HG03139 (cell line): ENCODE measurements around the gene SBSN.

Source experiments
- ATAC-seq: cut with Tn5 transposase; IDR thresholded peaks from one replicate; pipeline ENCODE4 v1.9.1; 2021; ENCODE audit not compliant: unreplicated experiment

Gene SBSN, protein sequence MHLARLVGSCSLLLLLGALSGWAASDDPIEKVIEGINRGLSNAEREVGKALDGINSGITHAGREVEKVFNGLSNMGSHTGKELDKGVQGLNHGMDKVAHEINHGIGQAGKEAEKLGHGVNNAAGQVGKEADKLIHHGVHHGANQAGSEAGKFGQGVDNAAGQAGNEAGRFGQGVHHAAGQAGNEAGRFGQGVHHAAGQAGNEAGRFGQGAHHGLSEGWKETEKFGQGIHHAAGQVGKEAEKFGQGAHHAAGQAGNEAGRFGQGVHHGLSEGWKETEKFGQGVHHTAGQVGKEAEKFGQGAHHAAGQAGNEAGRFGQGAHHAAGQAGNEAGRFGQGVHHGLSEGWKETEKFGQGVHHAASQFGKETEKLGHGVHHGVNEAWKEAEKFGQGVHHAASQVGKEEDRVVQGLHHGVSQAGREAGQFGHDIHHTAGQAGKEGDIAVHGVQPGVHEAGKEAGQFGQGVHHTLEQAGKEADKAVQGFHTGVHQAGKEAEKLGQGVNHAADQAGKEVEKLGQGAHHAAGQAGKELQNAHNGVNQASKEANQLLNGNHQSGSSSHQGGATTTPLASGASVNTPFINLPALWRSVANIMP

GRCh38 chr19:35528218-35529038, at the start of gene SBSN:
Gene SBSN (minus strand): TSS chr19:35528311. CDS start chr19:35528281, 30 bp downstream.
- no peak for ATAC-seq

GRCh38 chr19:35571406-35571965, 43.4 kb upstream of the SBSN start:
- no peak for ATAC-seq

GRCh38 chr19:35569281-35569781, 41.2 kb upstream of the SBSN start:
- ATAC-seq, result no peak

GRCh38 chr19:35566738-35567137, 38.6 kb upstream of the SBSN start:
- no peak for ATAC-seq

GRCh38 chr19:35565016-35565856, 37.1 kb upstream of the SBSN start:
- ATAC-seq, result no peak

- ATAC-seq, result no peak
These were observed 35.2 kb upstream of the SBSN start, which contains the start of gene ATP4A for GRCh38 chr19:35563207-35563829. Gene ATP4A (minus strand): TSS chr19:35563658. CDS start chr19:35563629, 29 bp downstream.

- no peak for ATAC-seq
These were observed 34.7 kb upstream of the SBSN start for GRCh38 chr19:35562776-35563175.

DNA sequence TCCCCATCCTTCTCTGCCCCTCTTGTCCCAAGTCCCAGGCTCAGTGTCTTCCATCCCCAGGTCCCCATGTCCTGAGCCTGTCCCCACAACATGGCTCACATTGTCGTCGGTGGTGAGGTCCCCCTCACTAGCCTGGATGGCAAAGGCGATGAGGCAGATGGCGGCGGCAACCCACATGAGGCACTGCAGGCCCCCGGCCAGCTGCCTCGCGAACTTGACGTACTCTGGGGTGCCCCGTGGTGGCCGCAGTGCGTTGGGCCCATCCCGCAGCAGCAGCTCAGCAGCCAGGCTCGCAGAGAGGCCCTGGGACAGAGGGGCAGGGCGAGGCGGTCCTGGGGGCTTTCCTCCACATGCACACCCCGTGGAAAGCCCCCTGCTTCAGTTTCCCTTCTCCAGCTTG, 34.2 kb upstream of the SBSN start:
- no peak for ATAC-seq

DNA sequence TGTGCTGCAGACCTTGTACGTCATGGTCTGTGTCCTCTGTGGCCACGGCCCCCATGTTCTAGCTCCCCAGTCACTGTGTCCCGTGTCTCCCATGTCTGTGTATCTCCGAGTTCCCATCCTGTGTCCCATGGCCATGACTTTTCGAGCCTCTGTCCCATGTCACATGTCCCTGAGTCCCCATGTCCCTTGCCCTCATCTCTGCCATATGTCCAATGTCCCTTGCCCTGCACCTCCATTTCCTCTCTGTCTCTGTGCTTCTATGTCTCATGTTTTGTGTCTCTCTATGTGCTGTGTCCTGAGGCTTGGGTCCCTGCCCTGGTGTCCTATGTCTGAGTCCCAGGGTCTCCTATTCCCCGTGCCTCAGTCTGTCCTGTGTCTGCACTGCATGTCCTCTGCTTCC, 33.3 kb upstream of the SBSN start:
- ATAC-seq, result no peak

DNA sequence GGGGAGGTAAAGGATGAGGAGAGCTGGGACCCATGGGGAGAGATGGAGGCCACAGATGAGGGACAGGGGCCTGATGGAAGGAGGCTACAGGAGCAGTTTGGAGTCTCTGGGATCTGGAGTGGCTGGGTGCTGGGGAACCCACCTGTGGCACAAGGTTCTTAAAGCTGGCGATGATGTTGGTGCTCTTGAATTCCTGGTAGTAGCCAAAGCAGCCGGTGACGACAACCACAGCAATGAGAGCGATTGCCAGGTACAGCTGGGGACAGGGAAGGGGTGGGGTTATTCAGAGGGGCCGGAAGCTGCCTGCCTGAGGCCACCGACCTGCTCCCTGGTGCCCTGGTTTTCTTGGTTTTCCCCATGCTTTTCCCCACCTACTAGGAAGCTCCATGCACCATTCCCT, 32.6 kb upstream of the SBSN start:
- ATAC-seq, result no peak

DNA sequence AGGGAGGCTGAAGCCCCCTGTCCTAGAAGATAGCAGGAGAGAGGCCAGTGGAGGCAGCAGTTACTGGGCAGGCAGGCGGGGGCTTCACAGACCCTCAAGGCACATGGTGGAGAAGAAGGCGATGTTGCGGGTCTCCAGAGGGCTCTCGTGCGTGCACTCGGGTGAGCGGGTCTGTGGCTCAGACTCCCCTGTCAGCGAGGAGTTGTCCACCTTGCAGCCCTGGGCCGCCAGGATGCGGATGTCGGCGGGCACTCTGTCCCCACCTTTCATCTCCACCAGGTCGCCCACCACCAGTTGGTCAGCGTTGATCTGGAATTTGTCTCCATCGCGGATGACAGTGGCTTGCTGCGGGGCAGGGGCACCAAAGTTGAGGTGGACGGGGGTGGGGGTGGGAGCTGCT, 32.2 kb upstream of the SBSN start:
- ATAC-seq, result no peak

GRCh38 chr19:35559781-35560180, 31.7 kb upstream of the SBSN start:
- no peak for ATAC-seq

DNA sequence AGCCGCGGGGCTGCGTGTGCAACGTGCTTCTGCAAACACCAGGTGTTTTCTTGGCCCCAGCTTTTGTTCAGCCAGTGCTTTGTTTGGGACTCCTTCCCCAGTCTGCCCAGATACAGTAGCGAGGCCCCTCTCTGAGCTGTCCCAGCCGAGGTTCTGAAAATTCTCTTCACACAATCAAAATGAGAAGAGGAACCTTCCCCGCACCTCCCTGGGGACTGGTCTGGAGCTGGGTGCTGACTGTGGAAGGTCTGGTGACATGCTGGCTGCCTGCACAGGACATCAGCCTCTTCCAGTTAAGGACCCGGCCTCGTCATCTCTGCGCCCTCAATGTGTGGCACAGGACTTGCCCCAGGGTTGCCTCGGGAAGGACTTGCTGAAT, 31.2 kb upstream of the SBSN start:
- no peak for ATAC-seq

DNA sequence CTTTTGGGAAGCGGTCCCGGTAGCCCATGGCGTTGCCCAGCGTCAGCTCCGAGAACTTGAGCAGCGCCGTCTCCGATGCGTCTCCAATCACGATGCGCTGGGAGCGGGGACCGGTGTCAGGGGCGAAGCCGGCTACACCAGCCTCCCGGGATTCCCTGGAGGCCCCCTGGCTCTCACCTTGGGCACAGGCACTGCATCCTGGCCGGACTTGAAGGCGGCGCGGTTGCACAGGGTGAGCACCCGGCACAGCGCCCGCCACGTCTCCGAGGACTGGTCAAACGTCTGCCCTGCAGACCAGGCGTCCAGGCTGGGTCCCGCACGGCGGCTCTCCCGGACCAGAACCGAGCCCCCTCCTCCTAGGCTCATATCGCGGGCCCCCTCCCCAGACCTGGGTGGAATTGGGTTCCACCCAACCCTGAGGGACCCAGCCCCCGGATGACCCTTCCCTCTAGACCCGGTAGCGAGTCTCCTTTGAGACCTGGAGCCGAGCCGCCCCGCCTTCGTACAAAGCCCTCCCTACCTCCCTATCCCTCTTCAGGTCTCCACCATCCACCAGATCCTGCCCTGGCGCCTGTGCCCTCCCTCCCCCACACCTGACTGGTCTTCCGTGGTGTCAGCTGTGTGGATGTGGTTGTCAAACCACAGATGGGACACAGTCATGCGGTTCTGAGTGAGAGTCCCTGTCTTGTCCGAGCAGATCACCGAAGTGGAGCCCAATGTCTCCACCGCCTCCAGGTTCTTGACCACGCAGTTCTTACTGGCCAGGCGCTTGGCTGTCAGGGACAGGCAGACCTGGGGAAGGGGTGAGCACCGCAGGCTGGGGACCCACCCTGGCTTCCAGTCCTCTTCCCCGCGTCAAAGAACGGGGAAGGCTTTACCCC, 30.5 kb upstream of the SBSN start:
- no peak for ATAC-seq

GRCh38 chr19:35557539-35558399, 29.7 kb upstream of the SBSN start:
- no peak for ATAC-seq

DNA sequence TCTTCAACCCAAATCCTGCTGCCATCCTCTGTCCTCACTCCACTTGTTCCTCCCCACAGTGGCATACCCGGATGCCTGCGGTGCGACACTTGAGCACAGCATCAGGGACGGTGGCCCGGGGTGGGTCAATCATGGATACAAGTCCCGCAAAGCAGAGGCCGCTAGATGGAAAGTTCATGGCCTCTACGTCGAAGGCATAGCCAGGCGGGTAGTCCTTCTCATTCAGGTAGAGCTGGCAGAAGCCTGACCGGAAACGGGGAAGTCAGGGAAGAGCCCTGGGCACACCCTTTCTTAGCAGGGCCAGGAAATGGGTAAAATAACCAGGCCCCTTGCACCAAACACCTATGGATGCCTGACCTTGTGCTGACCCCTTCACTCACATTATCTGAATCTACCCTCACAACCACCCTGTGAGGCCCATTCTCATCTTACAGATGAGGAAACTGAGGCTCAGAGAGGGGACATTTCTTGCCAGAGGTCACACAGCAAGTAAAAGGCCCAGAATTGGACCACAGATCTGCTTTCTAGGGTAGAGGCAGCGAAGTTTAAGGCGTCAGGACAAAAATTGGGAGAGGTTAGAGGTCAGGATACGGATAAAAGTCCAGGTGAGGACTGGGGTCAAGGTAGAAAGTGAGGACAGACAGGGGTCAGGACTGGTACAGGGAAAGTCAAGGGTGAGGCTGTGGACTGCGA, 28.9 kb upstream of the SBSN start:
- ATAC-seq, result no peak

DNA sequence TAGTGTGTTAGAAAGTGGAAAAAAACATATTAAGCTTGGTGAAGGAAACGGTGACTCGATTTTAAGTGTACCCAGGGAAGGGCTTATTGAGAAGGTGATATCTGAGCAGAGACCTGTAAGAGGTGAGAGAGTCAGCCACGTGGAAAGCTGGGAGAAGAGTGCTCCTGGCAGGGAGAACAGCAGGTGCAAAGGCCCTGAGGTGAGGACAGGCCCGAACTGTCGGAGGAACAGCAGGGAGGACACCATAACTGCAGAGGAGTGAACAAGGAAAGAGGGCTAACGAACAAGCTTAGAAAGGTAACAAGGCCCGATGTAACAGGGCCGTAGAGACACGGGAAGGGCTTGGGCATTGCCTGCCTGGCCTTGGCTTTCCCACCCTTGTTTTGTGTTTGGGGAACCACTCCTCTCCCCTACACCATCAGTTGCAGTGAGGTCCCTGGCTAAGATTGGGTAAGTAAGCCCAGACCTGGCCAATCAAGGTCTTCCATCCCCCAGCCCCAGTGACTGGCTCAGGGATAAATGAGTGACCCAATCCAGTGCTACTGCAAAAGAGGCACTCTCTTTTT, 28.0 kb upstream of the SBSN start:
- no peak for ATAC-seq
